ENCODE measurements around the gene FDX1.

Gene FDX1

DNA sequence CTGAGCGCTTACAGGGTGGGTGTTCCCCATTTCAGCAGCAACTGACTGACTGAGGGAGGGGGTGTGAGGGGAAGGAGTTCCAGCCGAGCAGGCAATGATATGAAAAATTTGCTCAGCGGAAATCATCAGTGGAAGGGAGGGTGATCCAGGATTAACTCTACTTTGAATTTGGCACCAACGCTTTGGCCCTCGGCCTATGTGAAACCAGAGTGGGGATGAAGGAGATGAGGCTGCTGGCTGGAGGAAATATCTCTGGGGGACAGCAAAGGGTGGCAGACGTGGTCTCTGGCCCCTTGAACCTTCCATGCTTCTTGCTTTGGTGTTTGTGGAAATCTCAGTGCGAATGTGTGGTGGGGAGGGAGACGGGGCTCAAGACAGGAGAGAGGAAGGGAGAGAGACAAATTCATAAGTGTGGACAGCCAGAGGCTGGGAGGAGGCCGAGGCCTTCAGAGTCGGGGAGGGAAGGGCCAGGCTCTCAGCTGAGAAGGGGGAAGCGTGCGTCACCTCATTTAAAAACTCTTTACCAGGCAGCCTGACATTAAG is 83.6 kb downstream of the FDX1 start:
- DNase-seq, result no peak

DNA sequence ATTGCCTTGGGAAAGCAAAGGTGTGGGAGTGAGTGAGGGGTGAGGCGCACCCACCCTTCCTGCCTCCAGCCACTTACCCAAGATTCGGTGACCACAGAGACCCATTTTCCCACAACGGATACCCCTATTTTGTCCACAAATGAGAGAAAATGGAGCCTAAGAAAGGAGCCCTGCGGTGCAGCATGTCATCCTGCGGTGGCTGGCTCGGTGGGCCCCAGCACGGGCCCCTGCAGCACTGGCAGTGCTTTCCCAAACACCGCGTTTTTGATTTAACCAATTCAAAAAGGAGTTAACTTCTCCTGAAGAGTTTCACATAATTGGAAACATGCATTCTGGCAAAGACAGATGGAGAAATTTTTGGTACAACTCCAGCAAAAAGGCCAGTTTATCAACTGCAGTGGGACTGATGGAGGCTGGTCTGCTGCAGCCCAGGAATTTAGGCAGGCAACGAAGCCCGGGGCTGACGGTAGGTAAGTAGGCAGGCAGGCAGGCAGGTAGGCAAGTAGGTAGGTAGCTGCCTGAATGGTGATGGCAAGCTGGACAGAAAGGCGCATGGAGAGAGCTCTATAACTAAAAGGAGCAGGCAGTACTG is 84.2 kb downstream of the FDX1 start:
- no peak for DNase-seq
